DMS53 treated with DMSO at 0.1 percent for 48 hours (cell line): ENCODE measurements around the gene FAM72A.
"Not testable (repeated sequence)": the region's sequence is repeated elsewhere in the genome, so short reads cannot be mapped to it uniquely, and the experiment has no call there.

Experiments
- DNase-seq: peaks from one replicate; lab custom pipeline; 2025; ENCODE audit not compliant: unreplicated experiment; lab: John Stamatoyannopoulos, UW

FAM72A gene

DNA sequence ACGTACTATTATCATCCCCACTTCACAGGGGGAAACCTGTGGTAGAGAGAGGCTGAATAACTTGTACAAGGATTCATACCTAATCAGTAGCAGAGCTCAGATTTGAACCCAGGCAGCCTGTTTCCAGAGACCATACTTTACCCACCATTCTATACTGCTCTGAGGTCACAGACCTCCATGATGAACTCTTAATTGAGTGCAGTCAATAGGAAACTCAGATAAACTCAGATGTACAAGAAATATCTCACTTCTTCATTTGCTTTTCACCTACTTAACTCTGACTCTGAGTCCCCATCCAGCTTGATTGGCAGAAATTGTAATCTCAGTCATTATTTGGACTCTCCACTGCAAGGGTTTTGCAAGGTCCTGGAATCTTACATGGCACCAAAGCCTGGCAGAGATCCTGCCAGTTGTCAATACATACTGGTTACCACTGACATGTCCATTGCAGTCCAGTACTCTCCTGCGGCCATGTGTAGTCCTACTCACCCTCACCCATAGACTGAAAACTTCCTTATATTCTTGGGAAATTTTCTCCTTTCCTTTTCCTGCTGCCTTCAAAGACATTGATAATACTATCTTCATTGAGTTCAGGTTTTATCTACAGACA, 29.4 kb downstream of the FAM72A start:
- DNase-seq: not testable (repeated sequence)

DNA sequence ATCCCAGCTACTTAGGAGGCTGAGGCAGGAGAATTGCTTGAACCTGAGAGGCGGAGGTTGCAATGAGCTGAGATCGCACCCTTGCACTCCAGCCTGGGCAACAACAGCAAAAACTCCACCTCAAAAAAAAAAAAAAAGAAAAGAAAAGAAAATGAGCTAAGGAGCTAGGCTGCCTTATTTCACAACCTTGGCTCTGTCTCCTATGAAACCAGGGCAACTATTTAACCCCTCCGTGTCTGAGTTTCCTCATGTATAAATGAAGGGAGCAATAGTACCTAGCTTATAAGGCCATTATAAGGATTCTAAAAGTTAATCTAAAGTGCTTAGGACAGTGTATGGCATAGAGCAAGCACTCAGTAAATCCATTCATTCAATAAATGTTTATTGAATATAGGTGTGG, 32.8 kb downstream of the FAM72A start:
- DNase-seq: not testable (repeated sequence)

DNA sequence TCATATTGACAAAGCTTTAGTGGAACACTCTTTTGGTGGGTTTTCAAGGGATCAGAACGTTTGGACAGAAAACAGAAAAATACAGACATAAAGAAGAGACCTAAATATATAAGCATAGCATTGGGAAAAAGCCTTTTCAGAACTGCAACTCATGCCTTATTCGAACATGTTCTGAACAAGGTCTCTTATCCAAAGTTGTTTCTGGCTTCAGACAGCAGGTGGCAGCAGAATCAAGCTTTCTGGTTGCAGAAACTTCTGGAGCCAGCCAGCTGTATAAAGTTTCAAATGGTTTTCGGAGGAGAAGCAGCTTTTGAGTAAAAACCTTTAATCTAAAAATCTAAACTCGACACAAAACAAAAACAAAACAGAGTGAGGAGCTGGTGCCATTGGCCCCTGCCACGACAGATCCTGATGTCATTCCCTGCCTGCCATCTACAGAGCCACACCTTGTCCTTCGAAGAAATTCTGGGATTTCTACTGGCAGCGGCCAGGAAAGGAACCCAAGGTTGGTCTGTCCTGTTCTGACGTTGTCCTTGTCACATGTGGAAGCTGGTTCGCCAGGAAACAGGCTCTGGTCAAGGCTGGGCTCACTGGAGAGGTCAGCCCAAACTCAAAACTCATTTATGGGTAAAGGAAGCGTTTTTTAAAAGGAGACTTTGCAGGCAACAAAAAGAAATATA, 35.1 kb downstream of the FAM72A start:
- not testable (repeated sequence) for DNase-seq

GRCh38 chr1:206145771-206146290, 56.8 kb downstream of the FAM72A start:
- DNase-seq: no peak

DNA sequence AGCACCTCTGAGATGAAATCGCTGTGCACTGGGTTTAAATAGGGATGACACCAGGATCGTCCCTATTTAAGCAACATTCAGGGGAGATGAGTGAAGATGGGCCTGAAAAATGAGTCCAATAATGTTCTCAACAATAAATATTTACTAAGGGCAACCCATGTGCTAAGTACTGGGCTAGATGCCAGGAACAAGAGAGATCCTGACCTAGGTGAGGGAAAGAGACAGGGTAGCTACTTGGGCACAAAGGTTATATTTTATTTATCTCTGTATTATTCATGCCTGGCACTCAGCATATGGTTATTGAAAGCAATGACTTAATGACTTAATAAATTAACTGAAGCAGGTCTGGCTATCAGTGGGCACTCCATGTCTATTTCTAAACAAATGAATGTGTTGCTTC, 58.0 kb downstream of the FAM72A start:
- DNase-seq: peak; percentile 71

DNA sequence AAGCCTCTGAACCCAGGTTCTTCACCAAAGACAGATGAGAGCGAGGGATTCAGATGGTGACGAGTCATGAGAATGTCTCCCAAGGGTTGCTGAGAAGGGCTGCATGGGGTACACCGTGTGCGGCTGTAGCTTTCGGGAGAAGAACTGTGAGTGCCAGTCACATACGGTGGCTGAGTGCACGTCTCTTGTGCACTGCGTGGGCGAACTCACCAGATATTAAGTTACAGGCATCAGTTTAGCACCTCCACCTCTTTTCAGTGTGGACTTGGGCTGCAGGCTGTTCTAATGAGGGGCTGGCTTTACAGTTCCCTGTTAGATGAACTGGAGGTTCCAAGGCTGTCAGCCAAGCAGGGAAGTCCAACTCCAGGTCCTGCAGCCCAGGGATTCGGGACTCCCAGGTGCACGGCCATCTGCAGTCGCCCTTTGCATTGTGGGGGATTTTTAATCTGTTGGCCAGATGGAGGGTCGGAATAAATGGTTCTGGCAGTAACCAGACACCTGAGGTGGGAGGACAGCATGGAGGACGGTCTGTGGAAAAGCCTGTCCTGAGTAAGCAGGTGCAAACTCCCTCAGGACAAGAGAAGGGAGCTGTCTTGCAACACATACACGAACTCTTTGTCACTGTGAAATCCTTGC, 59.0 kb downstream of the FAM72A start:
- DNase-seq: no peak

DNA sequence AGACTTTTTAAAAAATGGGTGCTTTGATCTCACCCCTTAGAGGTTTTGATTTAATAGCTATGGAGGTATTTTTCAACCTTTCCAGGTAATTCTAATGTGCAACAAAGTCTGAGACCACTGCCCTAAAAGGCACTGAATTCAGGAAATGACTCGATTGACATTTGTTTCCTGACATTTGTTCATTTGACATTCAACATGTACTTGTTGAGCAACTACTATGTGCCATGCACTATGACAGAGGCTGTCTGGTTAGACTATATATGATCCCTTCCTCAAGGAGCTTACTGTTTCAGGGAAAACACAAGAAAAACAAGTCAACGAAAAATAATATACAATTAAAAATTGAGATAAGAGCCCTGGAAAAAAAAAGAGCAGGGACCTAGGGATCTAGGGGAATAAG, 59.9 kb downstream of the FAM72A start:
- no peak for DNase-seq

DNA sequence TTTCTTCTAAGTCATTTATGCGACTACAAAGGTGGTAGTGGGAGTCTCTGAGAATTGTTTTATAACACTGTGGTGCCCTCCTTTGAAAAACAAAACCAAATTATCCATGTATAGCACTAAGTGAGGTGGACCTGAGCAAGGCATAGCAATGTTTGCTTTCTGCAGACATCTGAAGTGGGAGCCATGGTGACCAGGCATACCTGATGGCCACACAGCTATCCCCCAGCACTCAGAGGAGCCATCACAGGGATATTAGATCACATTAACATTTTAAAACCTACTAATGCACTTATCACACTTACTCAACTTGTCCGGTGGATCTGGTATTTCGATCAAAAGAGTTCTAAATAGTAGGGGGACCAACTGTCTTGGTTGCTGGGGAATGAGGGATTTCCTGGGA, 60.6 kb downstream of the FAM72A start:
- no peak for DNase-seq

GRCh38 chr1:206136241-206136640, 66.4 kb downstream of the FAM72A start:
- no peak for DNase-seq
